Loucy (cell line): ENCODE results near the gene MX2.

Source experiments
- H2AFZ ChIP-seq: fragments of 200-600 bp; sonication (generic); 2 replicates; pipeline ENCODE4 v1.6.0; 2016; ENCODE audit warnings: antibody characterized with exemption, mild to moderate bottlenecking, low read length, moderate library complexity
- H3F3A ChIP-seq: fragments of 200-600 bp; 2 replicates; pipeline ENCODE4 v1.6.0; 2016; ENCODE audit warnings: antibody characterized with exemption, low read depth, mild to moderate bottlenecking
- H3K27me3 ChIP-seq: fragments of 200-600 bp; sonication (generic); 2 replicates; pipeline ENCODE4 v1.6.1; 2014; ENCODE audit warnings: low read length, mild to moderate bottlenecking; ENCODE audit not compliant: insufficient read depth, poor library complexity, severe bottlenecking
- H3K36me3 ChIP-seq: fragments of 200-600 bp; sonication (generic); 2 replicates; pipeline ENCODE4 v1.6.1; 2016; ENCODE audit warnings: low read length; ENCODE audit not compliant: insufficient read depth
- H3K4me1 ChIP-seq: fragments of 200-600 bp; sonication (generic); 2 replicates; pipeline ENCODE4 v1.5.1; 2014; ENCODE audit warnings: low read length, mild to moderate bottlenecking; ENCODE audit not compliant: insufficient read depth, poor library complexity, severe bottlenecking
- H3K4me2 ChIP-seq: fragments of 200-600 bp; sonication (generic); 2 replicates; pipeline ENCODE4 v1.6.0; 2014; ENCODE audit warnings: antibody characterized with exemption, low read length, low read depth, mild to moderate bottlenecking; ENCODE audit not compliant: poor library complexity, severe bottlenecking
- H3K4me3 ChIP-seq: fragments of 200-600 bp; sonication (generic); 2 replicates; pipeline ENCODE4 v1.5.1; 2014; ENCODE audit warnings: low read length, mild to moderate bottlenecking, mixed read lengths; ENCODE audit not compliant: poor library complexity, severe bottlenecking
- H3K79me2 ChIP-seq: fragments of 200-600 bp; sonication (generic); 2 replicates; pipeline ENCODE4 v1.6.1; 2014; ENCODE audit warnings: low read length; ENCODE audit not compliant: insufficient read depth
- H3K9ac ChIP-seq: fragments of 200-600 bp; sonication (generic); 2 replicates; pipeline ENCODE4 v1.6.0; 2014; ENCODE audit warnings: mild to moderate bottlenecking, low read depth, low read length, moderate library complexity; ENCODE audit not compliant: poor library complexity, severe bottlenecking
- H3K9me2 ChIP-seq: fragments of 200-600 bp; sonication (generic); replicated peaks from 2 replicates; pipeline ENCODE4 v1.6.1; 2016; ENCODE audit warnings: low read depth, low read length, mixed read lengths
- H3K9me3 ChIP-seq: fragments of 200-600 bp; sonication (generic); 2 replicates; pipeline ENCODE4 v1.6.1; 2014; ENCODE audit warnings: mild to moderate bottlenecking, antibody characterized with exemption, low read length, low read depth; ENCODE audit not compliant: insufficient read depth
- H4K20me1 ChIP-seq: fragments of 200-600 bp; sonication (generic); 2 replicates; pipeline ENCODE4 v1.6.0; 2014; ENCODE audit warnings: antibody characterized with exemption, low read length, mild to moderate bottlenecking; ENCODE audit not compliant: insufficient read depth, poor library complexity, severe bottlenecking
- EZH2phosphoT487 ChIP-seq: fragments of 200-600 bp; IDR thresholded peaks from 2 replicates; pipeline ENCODE4 v1.6.1; 2018; ENCODE audit warnings: antibody characterized with exemption, mild to moderate bottlenecking, moderate library complexity, borderline replicate concordance
- TF ChIP-seq, protein P1 (sequence below): fragments of 200-600 bp; sonication (generic); conservative IDR thresholded peaks from 2 replicates; pipeline ENCODE4 v1.5.1; 2014; ENCODE audit warnings: mild to moderate bottlenecking, antibody characterized with exemption, low read length

Gene MX2

DNA sequence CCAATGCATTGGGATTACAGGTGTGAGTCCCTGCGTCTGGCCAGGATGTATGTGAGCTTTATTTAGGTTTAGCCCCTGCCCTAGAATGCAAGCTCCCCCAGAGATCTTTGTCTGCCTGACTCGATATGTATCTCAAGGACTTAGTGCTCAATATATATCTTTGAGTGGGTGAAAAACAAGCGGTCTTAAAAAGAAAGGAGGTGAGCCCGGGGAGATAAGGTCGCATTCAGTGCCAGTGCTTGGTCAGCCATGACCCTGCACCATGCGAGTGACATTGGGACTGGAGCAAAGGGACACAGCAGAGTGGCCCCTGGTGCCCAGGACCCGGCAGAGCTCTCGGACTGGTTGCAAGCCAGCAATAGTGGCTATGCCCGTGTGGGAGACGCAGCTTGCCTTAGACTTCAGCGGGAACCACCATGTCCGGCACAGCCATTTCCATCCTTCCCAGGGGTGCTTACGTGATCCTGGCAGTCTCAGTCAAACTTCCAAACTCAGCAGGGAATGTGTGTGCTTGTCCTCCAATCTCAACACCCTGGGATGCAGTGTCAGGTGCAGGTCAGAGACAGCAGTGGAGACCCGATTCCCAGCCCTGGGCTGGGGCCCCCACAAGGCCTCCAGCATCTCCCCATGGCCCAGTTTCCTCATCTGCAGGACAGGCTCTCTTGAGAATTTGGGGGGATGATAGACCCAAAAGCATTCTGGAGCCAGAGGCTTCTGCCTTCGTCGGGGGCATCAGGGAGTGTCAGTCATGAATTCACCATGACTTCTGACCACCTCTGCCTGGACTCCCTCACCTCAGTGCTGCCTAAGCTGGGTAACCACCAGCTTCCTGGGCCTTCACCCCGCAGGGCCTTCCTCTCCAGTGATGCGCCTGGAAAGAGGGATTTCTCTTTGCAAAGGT lies 1.8 kb downstream of the MX2 start:
- peak overlapping the region; percentile 83 for H3K4me3 ChIP-seq
- peak overlapping the region; percentile 83 for H3K4me2 ChIP-seq
- peaks cover 35% of the 10 kb centered on the region for H3K4me1 ChIP-seq
- H3K36me3 ChIP-seq: no peaks in the 10 kb centered on the region
- H2AFZ ChIP-seq: no peak overlapping the region
- peaks cover 19% of the 10 kb centered on the region; the same call in 1 of the 2 replicates for H3F3A ChIP-seq
- H3K9me3 ChIP-seq: no peaks in the 10 kb centered on the region
- TF ChIP-seq EZH2phosphoT487: no peak
- TF ChIP-seq, protein P1, sequence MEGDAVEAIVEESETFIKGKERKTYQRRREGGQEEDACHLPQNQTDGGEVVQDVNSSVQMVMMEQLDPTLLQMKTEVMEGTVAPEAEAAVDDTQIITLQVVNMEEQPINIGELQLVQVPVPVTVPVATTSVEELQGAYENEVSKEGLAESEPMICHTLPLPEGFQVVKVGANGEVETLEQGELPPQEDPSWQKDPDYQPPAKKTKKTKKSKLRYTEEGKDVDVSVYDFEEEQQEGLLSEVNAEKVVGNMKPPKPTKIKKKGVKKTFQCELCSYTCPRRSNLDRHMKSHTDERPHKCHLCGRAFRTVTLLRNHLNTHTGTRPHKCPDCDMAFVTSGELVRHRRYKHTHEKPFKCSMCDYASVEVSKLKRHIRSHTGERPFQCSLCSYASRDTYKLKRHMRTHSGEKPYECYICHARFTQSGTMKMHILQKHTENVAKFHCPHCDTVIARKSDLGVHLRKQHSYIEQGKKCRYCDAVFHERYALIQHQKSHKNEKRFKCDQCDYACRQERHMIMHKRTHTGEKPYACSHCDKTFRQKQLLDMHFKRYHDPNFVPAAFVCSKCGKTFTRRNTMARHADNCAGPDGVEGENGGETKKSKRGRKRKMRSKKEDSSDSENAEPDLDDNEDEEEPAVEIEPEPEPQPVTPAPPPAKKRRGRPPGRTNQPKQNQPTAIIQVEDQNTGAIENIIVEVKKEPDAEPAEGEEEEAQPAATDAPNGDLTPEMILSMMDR: no peak
- H3K9ac ChIP-seq: peak overlapping the region; percentile 76
- peaks cover 18% of the 10 kb centered on the region; the same call in 1 of the 2 replicates for H3K79me2 ChIP-seq
- H3K27me3 ChIP-seq: no peaks in the 10 kb centered on the region
- H3K9me2 ChIP-seq: no peaks in the 10 kb centered on the region
- no peaks in the 10 kb centered on the region for H4K20me1 ChIP-seq

GRCh38 chr21:41364308-41364707 lies 2.5 kb downstream of the MX2 start:
- Histone ChIP-seq H3F3A (peaks cover 19% of the 10 kb centered on the region; the same call in 1 of the 2 replicates), H3K4me3 (no peak overlapping the region), H3K27me3 (no peaks in the 10 kb centered on the region), H3K79me2 (peaks cover 18% of the 10 kb centered on the region; the same call in 1 of the 2 replicates), H3K4me1 (peaks cover 42% of the 10 kb centered on the region), H2AFZ (no peak overlapping the region), H3K4me2 (peak overlapping the region; percentile 83), H3K9me2 (no peaks in the 10 kb centered on the region), H4K20me1 (no peaks in the 10 kb centered on the region), H3K9me3 (no peaks in the 10 kb centered on the region), H3K9ac (no peak overlapping the region), H3K36me3 (no peaks in the 10 kb centered on the region)
- no peak for TF ChIP-seq EZH2phosphoT487
- TF ChIP-seq, protein P1: no peak

- Histone ChIP-seq H4K20me1 (no peaks in the 10 kb centered on the region), H3K4me1 (peaks cover 46% of the 10 kb centered on the region), H3K79me2 (peaks cover 21% of the 10 kb centered on the region), H3K9me3 (no peaks in the 10 kb centered on the region), H3K4me2 (no peak overlapping the region), H3F3A (peaks cover 18% of the 10 kb centered on the region; the same call in 1 of the 2 replicates), H3K4me3 (no peak overlapping the region), H2AFZ (no peak overlapping the region), H3K9me2 (no peaks in the 10 kb centered on the region), H3K36me3 (no peaks in the 10 kb centered on the region), H3K9ac (no peak overlapping the region), H3K27me3 (no peaks in the 10 kb centered on the region)
- TF ChIP-seq, protein P1: no peak
- no peak for TF ChIP-seq EZH2phosphoT487
Observed at GRCh38 chr21:41365377-41366107, 3.7 kb downstream of the MX2 start.
